ENCODE results near the gene RNF167.

RNF167 gene

GRCh38 chr17:4982305-4982704, 42.2 kb downstream of the RNF167 start:
- ChIA-PET POLR2A (no interaction called here), CTCF (interaction anchor here (0.9 kb wide), 1 partner anchor 15 kb away, joined by 4 read pairs; the partner anchor contains the start of genes INCA1 and KIF1C)
- no peak for DNase-seq
- WGBS (ENCODE audit: insufficient coverage): 79% methylated on average over 5 of the region's 5 CpGs
- H3K36me3 ChIP-seq (ENCODE audit: control insufficient read depth in 4 of 4, insufficient read depth in 4 of 4, low read length in 3 of 4): peaks cover 2 to 32% (median 17%) of the 10 kb centered on the region in 4 experiments
- H3K4me1 ChIP-seq (ENCODE audit: control extremely low read depth in 1 of 4, control insufficient read depth in 4 of 4, insufficient read depth in 4 of 4, low read length in 3 of 4): peaks cover 15 to 44% (median 39%) of the 10 kb centered on the region in 4 experiments
- no peak overlapping the region for H3K4me3 ChIP-seq (ENCODE audit: control insufficient read depth in 1 of 7, extremely low read depth in 1 of 7, insufficient read depth in 4 of 7, low read depth in 2 of 7, low read length in 6 of 7)
- no peaks in the 10 kb centered on the region for H3K9me3 ChIP-seq (ENCODE audit: control extremely low read depth in 1 of 5, control insufficient read depth in 4 of 5, insufficient read depth in 2 of 5, low read depth in 1 of 5, low read length in 4 of 5)
- no peak overlapping the region for H3K27ac ChIP-seq (ENCODE audit: insufficient read depth in 1 of 2, low read depth in 1 of 2, low read length in 2 of 2, poor library complexity in 1 of 2, severe bottlenecking in 2 of 2)
- H3K27me3 ChIP-seq (replicated peaks in 2 of 5; ENCODE audit: control insufficient read depth in 4 of 5, insufficient read depth in 5 of 5, low read length in 4 of 5): no peaks in the 10 kb centered on the region

- ChIA-PET POLR2A (no interaction called here), CTCF (interaction anchor here (0.7 to 4.5 kb wide), 10 partner anchors 8 to 77 kb away, joined by 3 to 35 read pairs (median 6); partner anchors contain the start of gene SPAG7)
- Histone ChIP-seq H3K4me1 (ENCODE audit: control extremely low read depth in 1 of 4, control insufficient read depth in 4 of 4, insufficient read depth in 4 of 4, low read length in 3 of 4) (peaks cover 8 to 26% (median 24%) of the 10 kb centered on the region in 4 experiments), H3K27ac (ENCODE audit: insufficient read depth in 1 of 2, low read depth in 1 of 2, low read length in 2 of 2, poor library complexity in 1 of 2, severe bottlenecking in 2 of 2) (peak overlapping the region; percentile 40 to 79), H3K27me3 (replicated peaks in 2 of 5; ENCODE audit: control insufficient read depth in 4 of 5, insufficient read depth in 5 of 5, low read length in 4 of 5) (no peaks in the 10 kb centered on the region), H3K9me3 (ENCODE audit: control extremely low read depth in 1 of 5, control insufficient read depth in 4 of 5, insufficient read depth in 2 of 5, low read depth in 1 of 5, low read length in 4 of 5) (no peaks in the 10 kb centered on the region), H3K36me3 (ENCODE audit: control insufficient read depth in 4 of 4, insufficient read depth in 4 of 4, low read length in 3 of 4) (peaks cover 0 to 18% (median 7%) of the 10 kb centered on the region in 4 experiments), H3K4me3 (ENCODE audit: control insufficient read depth in 1 of 7, extremely low read depth in 1 of 7, insufficient read depth in 4 of 7, low read depth in 2 of 7, low read length in 6 of 7) (peak overlapping the region in 5 of 7 experiments; percentile 76 to 88 (median 80))
- DNase-seq: peak in 1 of 3 donors; percentile 39
- 35% methylated on average over 3 of the region's 5 CpGs for WGBS (ENCODE audit: insufficient coverage)
Measured at GRCh38 chr17:4986403-4986802, 46.3 kb downstream of the RNF167 start.

DNA sequence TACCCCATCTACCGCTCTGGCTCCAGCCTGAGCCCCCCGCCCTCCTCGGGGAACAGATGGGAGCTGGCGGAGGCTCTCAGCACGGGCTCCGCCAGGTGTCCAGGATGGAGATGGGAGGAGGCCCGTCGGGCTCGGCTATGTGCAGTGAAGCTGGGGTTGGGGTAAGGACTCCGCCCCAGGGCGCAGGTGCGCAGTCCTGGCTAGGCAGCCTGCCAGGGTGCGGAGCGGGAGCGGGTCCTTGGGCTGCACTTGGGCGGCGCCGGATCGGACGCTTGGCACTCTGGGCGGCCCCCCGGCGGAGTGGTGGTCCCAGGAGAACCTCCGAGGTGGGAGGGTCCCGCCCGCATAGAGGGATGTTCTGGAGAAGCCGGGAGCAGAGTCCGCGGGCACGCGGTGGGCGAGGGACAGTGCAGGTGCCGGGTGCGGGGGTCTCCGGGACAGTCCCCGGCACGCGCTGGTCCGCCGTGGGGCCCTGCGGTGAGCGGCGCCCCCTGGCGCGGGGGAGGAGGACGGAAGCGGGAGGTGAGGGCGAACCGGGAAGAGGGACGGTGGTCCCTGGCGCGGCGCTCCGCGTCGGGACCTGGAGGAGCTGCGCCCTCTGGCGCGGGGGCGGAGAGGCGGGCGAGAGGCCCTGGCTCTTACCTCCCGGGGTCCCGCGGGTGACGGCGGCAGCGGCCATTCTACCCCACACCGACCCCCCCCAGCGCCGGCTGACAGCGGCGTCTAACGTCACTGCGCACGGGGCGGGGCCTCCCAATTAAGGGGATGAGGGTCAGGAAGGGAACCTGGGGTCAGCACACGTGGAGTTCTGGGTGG, 47.1 kb downstream of the RNF167 start, which contains the start of gene CAMTA2:
TSS of gene CAMTA2 (minus strand) at position 725 of the 816 bp plus-strand sequence. CDS start 1,453 bp downstream, outside the sequence.
- CTCF ChIA-PET: interaction anchor here (0.7 to 4.5 kb wide), 13 partner anchors 8 to 78 kb away, joined by 3 to 35 read pairs (median 6); partner anchors contain the start of genes INCA1, KIF1C and SPAG7
- Histone ChIP-seq H3K27ac (ENCODE audit: insufficient read depth in 1 of 2, low read depth in 1 of 2, low read length in 2 of 2, poor library complexity in 1 of 2, severe bottlenecking in 2 of 2) (peak within 1 kb of the TSS; percentile 58 to 79), H3K9me3 (ENCODE audit: control extremely low read depth in 1 of 5, control insufficient read depth in 4 of 5, insufficient read depth in 2 of 5, low read depth in 1 of 5, low read length in 4 of 5) (no peaks in the 10 kb centered on the region), H3K4me3 (ENCODE audit: control insufficient read depth in 1 of 7, extremely low read depth in 1 of 7, insufficient read depth in 4 of 7, low read depth in 2 of 7, low read length in 6 of 7) (peak within 1 kb of the TSS; percentile 74 to 94 (median 80)), H3K4me1 (ENCODE audit: control extremely low read depth in 1 of 4, control insufficient read depth in 4 of 4, insufficient read depth in 4 of 4, low read length in 3 of 4) (peaks cover 8 to 26% (median 24%) of the 10 kb centered on the region in 4 experiments), H3K36me3 (ENCODE audit: control insufficient read depth in 4 of 4, insufficient read depth in 4 of 4, low read length in 3 of 4) (peaks cover 0 to 14% (median 5%) of the 10 kb centered on the region in 4 experiments), H3K27me3 (replicated peaks in 2 of 5; ENCODE audit: control insufficient read depth in 4 of 5, insufficient read depth in 5 of 5, low read length in 4 of 5) (no peaks in the 10 kb centered on the region)
- DNase-seq: peak; percentile 80 to 85 (median 81)
- WGBS (ENCODE audit: insufficient coverage): under 1% methylated on average over 59 of the region's 78 CpGs
- POLR2A ChIA-PET: interaction anchor here (0.7 to 1.4 kb wide), 2 partner anchors 8 kb away, joined by 3 to 4 read pairs; no protein-coding TSS in a partner anchor

- Histone ChIP-seq H3K27me3 (replicated peaks in 2 of 5; ENCODE audit: control insufficient read depth in 4 of 5, insufficient read depth in 5 of 5, low read length in 4 of 5) (no peaks in the 10 kb centered on the region), H3K36me3 (ENCODE audit: control insufficient read depth in 4 of 4, insufficient read depth in 4 of 4, low read length in 3 of 4) (peaks cover 0 to 6% (median 2%) of the 10 kb centered on the region in 4 experiments), H3K27ac (ENCODE audit: insufficient read depth in 1 of 2, low read depth in 1 of 2, low read length in 2 of 2, poor library complexity in 1 of 2, severe bottlenecking in 2 of 2) (peak overlapping the region; percentile 58 to 79), H3K9me3 (ENCODE audit: control extremely low read depth in 1 of 5, control insufficient read depth in 4 of 5, insufficient read depth in 2 of 5, low read depth in 1 of 5, low read length in 4 of 5) (no peaks in the 10 kb centered on the region), H3K4me1 (ENCODE audit: control extremely low read depth in 1 of 4, control insufficient read depth in 4 of 4, insufficient read depth in 4 of 4, low read length in 3 of 4) (peaks cover 8 to 26% (median 24%) of the 10 kb centered on the region in 4 experiments), H3K4me3 (ENCODE audit: control insufficient read depth in 1 of 7, extremely low read depth in 1 of 7, insufficient read depth in 4 of 7, low read depth in 2 of 7, low read length in 6 of 7) (peak overlapping the region; percentile 74 to 94 (median 80))
- POLR2A ChIA-PET: interaction anchor here (1.1 to 1.4 kb wide), 2 partner anchors 9 to 86 kb away, joined by 3 to 4 read pairs; no protein-coding TSS in a partner anchor
- WGBS (ENCODE audit: insufficient coverage): 2% methylated on average over 23 of the region's 30 CpGs
- peak in 2 of 3 donors; percentile 40 to 57 for DNase-seq
- CTCF ChIA-PET: interaction anchor here (0.6 to 4.5 kb wide), 11 partner anchors 9 to 85 kb away, joined by 3 to 35 read pairs (median 6); partner anchors contain the start of genes CHRNE, INCA1, KIF1C and SPAG7
Measured at GRCh38 chr17:4987767-4988567, 47.9 kb downstream of the RNF167 start.

GRCh38 chr17:4994081-4994595, 54.1 kb downstream of the RNF167 start:
- Histone ChIP-seq H3K9me3 (ENCODE audit: control extremely low read depth in 1 of 5, control insufficient read depth in 4 of 5, insufficient read depth in 2 of 5, low read depth in 1 of 5, low read length in 4 of 5) (no peaks in the 10 kb centered on the region), H3K4me3 (ENCODE audit: control insufficient read depth in 1 of 7, extremely low read depth in 1 of 7, insufficient read depth in 4 of 7, low read depth in 2 of 7, low read length in 6 of 7) (no peak overlapping the region), H3K27me3 (replicated peaks in 2 of 5; ENCODE audit: control insufficient read depth in 4 of 5, insufficient read depth in 5 of 5, low read length in 4 of 5) (peaks cover 0 to 32% (median 12%) of the 10 kb centered on the region in 5 experiments), H3K27ac (ENCODE audit: insufficient read depth in 1 of 2, low read depth in 1 of 2, low read length in 2 of 2, poor library complexity in 1 of 2, severe bottlenecking in 2 of 2) (no peak overlapping the region), H3K4me1 (ENCODE audit: control extremely low read depth in 1 of 4, control insufficient read depth in 4 of 4, insufficient read depth in 4 of 4, low read length in 3 of 4) (peaks cover 0 to 20% (median 16%) of the 10 kb centered on the region in 4 experiments), H3K36me3 (ENCODE audit: control insufficient read depth in 4 of 4, insufficient read depth in 4 of 4, low read length in 3 of 4) (no peaks in the 10 kb centered on the region)
- ChIA-PET CTCF (interaction anchor here (2.0 kb wide), 1 partner anchor 8 kb away, joined by 5 read pairs; no protein-coding TSS in a partner anchor), POLR2A (no interaction called here)
- no peak for DNase-seq
- 97% methylated on average over 4 of the region's 6 CpGs for whole genome bisulfite sequencing (ENCODE audit: insufficient coverage)

Data from common myeloid progenitor, CD34-positive (primary cell).